ENCODE results near the gene CHAC2. TPM values are rescaled to one million over a fixed set of nuclear protein-coding genes. Genes with fewer than 3 reads are reported as not detected.

CHAC2 gene
- total RNA-seq, 1 experiment from 2014 or later, result 8.4 TPM

GRCh38 chr2:53785366-53785765 is 17.8 kb downstream of the CHAC2 start (continued):
- no peak for TF ChIP-seq ELF1 (IDR thresholded peaks at IDR 0.05; ENCODE audit: borderline replicate concordance, low read depth)
- TF ChIP-seq EGR1 (IDR thresholded peaks at IDR 0.05; ENCODE audit: low read depth), result no peak
- TF ChIP-seq SP1 (IDR thresholded peaks at IDR 0.05; ENCODE audit: low read depth), result no peak

DNA sequence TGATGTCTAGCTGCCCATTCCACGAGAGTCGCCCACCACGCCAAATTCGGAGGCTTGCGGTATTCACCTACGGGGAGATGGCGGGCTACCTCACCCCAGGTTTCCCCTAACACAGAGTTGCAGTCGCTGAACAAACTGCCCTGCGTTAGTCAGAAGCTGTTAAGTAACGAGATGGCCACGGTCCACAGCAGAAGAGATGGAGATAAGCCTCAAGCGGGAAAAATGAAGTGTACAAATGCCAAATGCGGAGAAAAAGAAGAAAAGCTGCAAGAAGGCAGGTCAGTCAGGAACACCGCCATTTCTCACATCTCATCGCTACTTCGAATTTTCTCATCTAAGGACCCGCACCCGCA is 18.7 kb downstream of the CHAC2 start:
- H3K36me3 ChIP-seq (ENCODE audit: control insufficient read depth in 1 of 2, insufficient read depth in 2 of 2, low read length in 2 of 2), result no peaks in the 10 kb centered on the region
- ChIA-PET CTCF (no interaction called here), POLR2A (no interaction called here), RAD21 (ENCODE audit: low non-redundant PET in 1 of 2, low total read pairs in 2 of 2, uncharacterized antibody in 2 of 2, unreplicated experiment in 2 of 2) (no interaction called here)
- H3K9ac ChIP-seq (ENCODE audit: low read length), result peak overlapping the region; percentile 92
- DNase-seq (ENCODE audit: low read depth, low spot score), result no peak
- TSS peak; percentile 54 for BruUV-seq (replicated peaks)
- H3K27ac ChIP-seq (ENCODE audit: low read depth, low read length), result peak overlapping the region; percentile 67
- H3K4me2 ChIP-seq (ENCODE audit: low read length), result peak overlapping the region; percentile 83
- H3K79me2 ChIP-seq (ENCODE audit: insufficient read depth, low read length), result peaks cover 84% of the 10 kb centered on the region
- peak overlapping the region; percentile 64 to 100 for H3K4me3 ChIP-seq (replicated peaks in 1 of 2; ENCODE audit: low read depth in 1 of 2, low read length in 2 of 2)
- peak; percentile 21; the same call in 1 of the 2 replicates for ATAC-seq
- peaks cover 9 to 21% of the 10 kb centered on the region in 2 experiments; a peak in 3 of 4 replicates for H3K4me1 ChIP-seq (ENCODE audit: control insufficient read depth in 1 of 2, insufficient read depth in 2 of 2, low read length in 2 of 2)
- no peaks in the 10 kb centered on the region for H4K20me1 ChIP-seq (ENCODE audit: insufficient read depth)
- H3K9me3 ChIP-seq (ENCODE audit: control insufficient read depth in 1 of 2, insufficient read depth in 1 of 2, low read depth in 1 of 2, low read length in 2 of 2), result no peaks in the 10 kb centered on the region
- intact Hi-C loops (cut with micrococcal nuclease), result no loop called here
- TF ChIP-seq EZH2 (IDR thresholded peaks at IDR 0.05), result no peak
- no peak for TF ChIP-seq CEBPB (IDR thresholded peaks at IDR 0.05; ENCODE audit: low read depth)
- no peak for TF ChIP-seq ZNF274 (IDR thresholded peaks at IDR 0.05; ENCODE audit: low read depth, low read length)
- no peak for TF ChIP-seq ELF1 (IDR thresholded peaks at IDR 0.05; ENCODE audit: borderline replicate concordance, low read depth)
- TF ChIP-seq, protein P1, sequence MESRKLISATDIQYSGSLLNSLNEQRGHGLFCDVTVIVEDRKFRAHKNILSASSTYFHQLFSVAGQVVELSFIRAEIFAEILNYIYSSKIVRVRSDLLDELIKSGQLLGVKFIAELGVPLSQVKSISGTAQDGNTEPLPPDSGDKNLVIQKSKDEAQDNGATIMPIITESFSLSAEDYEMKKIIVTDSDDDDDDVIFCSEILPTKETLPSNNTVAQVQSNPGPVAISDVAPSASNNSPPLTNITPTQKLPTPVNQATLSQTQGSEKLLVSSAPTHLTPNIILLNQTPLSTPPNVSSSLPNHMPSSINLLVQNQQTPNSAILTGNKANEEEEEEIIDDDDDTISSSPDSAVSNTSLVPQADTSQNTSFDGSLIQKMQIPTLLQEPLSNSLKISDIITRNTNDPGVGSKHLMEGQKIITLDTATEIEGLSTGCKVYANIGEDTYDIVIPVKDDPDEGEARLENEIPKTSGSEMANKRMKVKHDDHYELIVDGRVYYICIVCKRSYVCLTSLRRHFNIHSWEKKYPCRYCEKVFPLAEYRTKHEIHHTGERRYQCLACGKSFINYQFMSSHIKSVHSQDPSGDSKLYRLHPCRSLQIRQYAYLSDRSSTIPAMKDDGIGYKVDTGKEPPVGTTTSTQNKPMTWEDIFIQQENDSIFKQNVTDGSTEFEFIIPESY (IDR thresholded peaks at IDR 0.05; ENCODE audit: extremely low read depth, insufficient replicate concordance, low read length), result no peak
- TF ChIP-seq JUND (IDR thresholded peaks at IDR 0.05), result no peak
- no peak for TF ChIP-seq TCF7L2 (IDR thresholded peaks at IDR 0.05; ENCODE audit: borderline replicate concordance, extremely low read depth, insufficient read depth, insufficient read length)
- no peak for TF ChIP-seq EGR1 (IDR thresholded peaks at IDR 0.05; ENCODE audit: low read depth)
- no peak for TF ChIP-seq POLR2AphosphoS5 (IDR thresholded peaks at IDR 0.05; ENCODE audit: low read depth, low read length)
- TF ChIP-seq SP1 (IDR thresholded peaks at IDR 0.05; ENCODE audit: low read depth), result no peak
- no peak for TF ChIP-seq SRF (IDR thresholded peaks at IDR 0.05; ENCODE audit: low read depth)
- no peak for TF ChIP-seq REST (IDR thresholded peaks at IDR 0.05; ENCODE audit: low read depth)
- no peak for TF ChIP-seq CBX3 (IDR thresholded peaks at IDR 0.05; ENCODE audit: low read depth)
- no peak for TF ChIP-seq EZH2phosphoT487 (IDR thresholded peaks at IDR 0.05; ENCODE audit: borderline replicate concordance)
- TF ChIP-seq SIN3A (IDR thresholded peaks at IDR 0.05; ENCODE audit: low read depth), result no peak
- TF ChIP-seq FOSL1 (IDR thresholded peaks at IDR 0.05; ENCODE audit: low read depth), result no peak
- TF ChIP-seq, protein P2, sequence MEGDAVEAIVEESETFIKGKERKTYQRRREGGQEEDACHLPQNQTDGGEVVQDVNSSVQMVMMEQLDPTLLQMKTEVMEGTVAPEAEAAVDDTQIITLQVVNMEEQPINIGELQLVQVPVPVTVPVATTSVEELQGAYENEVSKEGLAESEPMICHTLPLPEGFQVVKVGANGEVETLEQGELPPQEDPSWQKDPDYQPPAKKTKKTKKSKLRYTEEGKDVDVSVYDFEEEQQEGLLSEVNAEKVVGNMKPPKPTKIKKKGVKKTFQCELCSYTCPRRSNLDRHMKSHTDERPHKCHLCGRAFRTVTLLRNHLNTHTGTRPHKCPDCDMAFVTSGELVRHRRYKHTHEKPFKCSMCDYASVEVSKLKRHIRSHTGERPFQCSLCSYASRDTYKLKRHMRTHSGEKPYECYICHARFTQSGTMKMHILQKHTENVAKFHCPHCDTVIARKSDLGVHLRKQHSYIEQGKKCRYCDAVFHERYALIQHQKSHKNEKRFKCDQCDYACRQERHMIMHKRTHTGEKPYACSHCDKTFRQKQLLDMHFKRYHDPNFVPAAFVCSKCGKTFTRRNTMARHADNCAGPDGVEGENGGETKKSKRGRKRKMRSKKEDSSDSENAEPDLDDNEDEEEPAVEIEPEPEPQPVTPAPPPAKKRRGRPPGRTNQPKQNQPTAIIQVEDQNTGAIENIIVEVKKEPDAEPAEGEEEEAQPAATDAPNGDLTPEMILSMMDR (IDR thresholded peaks at IDR 0.05 in 2 of 3, conservative IDR thresholded peaks at IDR 0.05 in 1 of 3; ENCODE audit: borderline replicate concordance in 1 of 3, insufficient read depth in 1 of 3, low read depth in 2 of 3, low read length in 2 of 3), result no peak
- TF ChIP-seq, protein P3, sequence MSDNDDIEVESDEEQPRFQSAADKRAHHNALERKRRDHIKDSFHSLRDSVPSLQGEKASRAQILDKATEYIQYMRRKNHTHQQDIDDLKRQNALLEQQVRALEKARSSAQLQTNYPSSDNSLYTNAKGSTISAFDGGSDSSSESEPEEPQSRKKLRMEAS (IDR thresholded peaks at IDR 0.05), result no peak
- peak overlapping the region; percentile 77 for H2AFZ ChIP-seq (ENCODE audit: low read depth, low read length, poor library complexity, severe bottlenecking)
- H3K27me3 ChIP-seq (ENCODE audit: insufficient read depth, low read length), result no peaks in the 10 kb centered on the region
- no peaks in the 10 kb centered on the region for H3K9me2 ChIP-seq (ENCODE audit: insufficient read depth)
